ENCODE results near the gene ADD1.
"Not testable (repeated sequence)": the region's sequence is repeated elsewhere in the genome, so short reads cannot be mapped to it uniquely, and the experiment has no call there.

Gene ADD1

DNA sequence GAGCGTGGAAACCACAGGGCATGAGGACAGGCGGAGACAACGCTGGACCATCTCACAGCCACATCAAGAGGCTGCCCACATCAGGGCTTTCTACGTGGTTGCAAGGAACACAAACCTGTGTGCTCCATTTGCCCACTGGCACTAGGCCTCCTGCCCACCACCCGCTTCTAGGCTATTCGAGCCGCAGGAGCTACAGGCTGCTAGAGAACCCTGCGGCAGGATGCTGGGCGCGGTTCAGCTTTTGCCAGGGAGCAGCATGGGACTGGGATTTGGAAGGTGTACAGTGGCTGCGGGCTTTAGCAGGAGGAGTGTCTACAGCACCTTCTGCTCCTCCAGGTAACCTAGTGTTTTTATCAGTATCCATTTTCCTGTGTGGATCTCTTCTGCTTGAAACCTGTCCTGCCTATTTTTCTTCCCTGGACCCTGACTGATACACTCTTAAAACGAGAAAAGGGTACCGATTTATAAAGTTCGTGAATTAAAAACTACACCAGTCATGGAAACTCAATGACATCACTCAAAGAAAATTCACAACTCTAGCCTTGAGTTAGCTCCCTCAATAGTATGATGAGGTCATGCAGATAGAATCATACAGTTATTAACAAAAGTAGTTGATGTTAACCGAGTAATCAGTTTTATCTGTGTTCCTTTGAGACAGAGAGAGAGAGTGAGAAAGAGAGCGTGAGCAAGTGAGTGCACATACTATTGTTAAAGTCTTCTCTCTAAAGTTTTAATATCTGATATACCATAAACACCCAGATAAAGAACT, 106.8 kb downstream of the ADD1 start:
- DNase-seq = no peak

DNA sequence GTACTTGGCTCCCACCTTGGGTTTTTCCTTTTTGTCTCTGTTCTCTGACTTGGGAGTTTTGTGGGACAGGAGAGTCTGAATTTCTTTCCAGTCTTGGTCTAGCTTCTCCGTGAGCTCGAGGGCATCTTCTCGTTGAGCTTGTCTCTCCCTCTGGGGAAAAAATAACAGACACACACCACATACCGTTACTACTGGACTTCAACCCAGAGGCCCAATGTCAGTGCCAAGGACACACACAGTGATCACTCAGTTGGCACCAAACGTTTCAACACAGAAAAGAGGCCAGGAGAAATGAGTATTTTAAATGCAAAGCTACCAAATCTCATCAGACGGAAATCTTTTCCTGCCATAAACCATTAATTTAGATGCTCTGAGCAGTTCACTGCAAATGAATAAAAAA, 109.9 kb downstream of the ADD1 start:
- no peak for DNase-seq

GRCh38 chr4:2954358-2955185, 110.9 kb downstream of the ADD1 start:
- DNase-seq = no peak

DNA sequence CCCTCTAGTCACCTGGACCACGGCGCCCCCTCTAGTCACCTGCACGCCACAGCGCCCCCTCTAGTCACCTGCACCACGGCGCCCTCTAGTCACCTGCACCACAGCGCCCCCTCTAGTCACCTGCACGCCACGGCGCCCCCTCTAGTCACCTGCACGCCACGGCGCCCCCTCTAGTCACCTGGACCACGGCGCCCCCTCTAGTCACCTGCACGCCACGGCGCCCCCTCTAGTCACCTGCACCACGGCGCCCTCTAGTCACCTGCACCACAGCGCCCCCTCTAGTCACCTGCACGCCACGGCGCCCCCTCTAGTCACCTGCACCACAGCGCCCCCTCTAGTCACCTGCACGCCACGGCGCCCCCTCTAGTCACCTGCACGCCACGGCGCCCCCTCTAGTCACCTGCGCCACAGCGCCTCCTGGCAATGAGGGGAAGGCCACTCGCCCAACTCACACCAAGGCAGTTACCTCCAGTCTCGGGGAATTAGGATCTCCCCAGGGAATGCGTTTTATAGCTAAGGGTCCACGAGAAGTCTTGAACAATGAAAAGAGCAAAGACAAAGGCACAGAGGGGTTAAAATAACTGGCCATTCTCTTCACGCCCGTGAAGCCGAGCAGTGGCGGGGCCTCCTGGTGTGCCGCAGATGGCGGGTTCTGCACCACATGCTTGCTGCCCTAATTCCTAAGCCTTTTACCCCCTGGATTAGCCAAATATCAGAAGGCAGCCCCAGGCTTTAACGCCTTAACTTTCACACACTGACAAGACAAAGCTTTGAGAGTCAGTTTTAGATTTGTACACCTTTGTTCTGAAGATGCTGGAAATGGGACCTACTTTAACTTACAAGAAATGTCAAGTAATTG, 111.8 kb downstream of the ADD1 start:
- not testable (repeated sequence) for DNase-seq

DNA sequence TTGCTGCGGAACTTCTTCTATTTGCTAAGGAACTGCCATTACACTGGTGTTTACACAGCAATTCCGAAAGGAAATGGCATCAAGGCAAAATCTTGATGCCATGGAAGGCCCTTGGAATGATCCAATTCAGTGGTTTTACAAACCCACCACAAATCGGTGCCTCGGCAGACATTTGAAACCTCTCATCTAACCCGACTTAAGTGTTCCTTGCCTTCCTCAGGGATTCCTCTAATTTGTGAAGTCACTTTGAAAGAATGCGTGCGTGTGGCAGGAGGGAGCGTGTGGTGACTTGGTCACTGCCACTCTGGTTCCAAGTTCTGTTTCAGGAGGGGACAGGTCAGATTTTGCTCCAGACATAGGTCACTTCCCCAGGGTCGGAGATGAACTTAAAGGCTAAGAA, 114.8 kb downstream of the ADD1 start:
- no peak for DNase-seq

GRCh38 chr4:2960450-2960849, 116.8 kb downstream of the ADD1 start:
- not testable (repeated sequence) for DNase-seq

DNA sequence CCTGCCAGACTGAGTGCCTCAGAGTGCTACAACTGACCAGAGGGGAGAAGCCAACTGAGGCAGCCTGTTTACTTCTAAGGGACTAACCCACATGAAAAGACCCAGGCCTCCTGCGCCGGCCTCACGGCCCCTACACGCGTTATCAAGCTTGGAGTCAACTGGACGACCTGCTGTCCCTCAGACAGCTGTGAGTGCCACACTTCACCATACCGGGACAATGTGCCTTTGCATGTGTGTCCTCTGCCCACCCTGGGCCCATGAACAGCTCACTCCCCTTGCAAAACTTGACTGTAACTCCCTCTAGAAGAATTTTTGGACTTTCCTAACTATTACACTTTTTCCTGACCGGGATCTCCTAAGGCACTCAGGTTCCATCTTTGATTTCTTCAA, 117.8 kb downstream of the ADD1 start:
- DNase-seq = peak; percentile 33

DNA sequence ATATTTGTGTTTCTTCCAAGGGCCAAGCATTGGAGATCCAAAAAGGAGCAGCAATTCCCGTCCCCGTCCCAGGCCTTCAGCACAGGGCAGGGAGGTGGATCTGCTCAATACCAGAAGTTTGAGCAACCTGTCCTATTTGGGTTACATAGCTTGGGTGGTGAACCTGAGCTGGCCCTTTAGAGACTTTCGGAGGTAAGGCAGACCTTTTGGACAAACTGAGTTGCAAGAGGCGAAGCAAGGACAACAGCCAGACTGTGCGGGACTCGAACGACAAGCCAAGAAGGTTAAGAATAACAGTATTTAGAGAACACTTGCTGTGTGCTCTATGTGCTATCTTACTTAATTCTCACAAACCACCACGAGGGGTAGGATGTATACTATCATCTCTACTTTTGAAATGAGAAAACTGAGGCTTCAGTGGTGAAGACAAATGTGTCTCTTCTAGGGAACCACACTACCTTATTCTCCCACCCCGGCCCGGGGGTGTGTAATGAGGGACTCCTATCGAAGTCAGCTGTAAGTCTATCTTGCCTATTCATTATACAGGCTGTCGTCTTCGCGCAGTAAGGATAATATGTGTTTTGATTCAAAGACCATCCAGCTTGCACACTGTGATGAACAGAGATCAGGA, 118.3 kb downstream of the ADD1 start:
- no peak for DNase-seq

DNA sequence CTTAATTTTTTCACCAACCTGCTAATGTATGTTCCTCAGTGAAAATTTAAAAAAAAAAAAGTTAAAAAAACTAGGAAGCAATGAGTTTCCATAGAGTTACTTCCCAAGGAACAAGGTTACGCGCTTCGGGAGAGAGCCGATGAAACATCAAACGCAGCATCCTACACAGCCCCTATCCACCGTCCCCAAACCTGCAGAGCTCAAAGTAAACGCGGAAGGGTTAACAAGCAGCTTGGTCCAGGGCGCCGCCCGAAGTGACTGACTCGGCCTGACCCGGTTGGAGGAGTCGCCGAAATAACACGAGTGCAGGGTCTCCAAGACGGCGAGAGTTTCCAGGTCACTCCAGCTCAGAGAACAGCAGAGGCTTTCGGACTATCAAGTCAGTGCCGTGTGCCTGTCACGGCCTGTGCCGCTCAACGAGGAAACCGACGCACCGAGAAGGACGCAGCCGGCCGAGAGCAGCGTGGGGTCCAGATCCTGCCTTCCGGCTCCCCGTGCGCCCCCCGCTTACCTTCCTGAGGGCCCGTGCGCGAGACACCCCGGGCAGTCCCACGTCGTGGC, 119.0 kb downstream of the ADD1 start:
- no peak for DNase-seq

DNA sequence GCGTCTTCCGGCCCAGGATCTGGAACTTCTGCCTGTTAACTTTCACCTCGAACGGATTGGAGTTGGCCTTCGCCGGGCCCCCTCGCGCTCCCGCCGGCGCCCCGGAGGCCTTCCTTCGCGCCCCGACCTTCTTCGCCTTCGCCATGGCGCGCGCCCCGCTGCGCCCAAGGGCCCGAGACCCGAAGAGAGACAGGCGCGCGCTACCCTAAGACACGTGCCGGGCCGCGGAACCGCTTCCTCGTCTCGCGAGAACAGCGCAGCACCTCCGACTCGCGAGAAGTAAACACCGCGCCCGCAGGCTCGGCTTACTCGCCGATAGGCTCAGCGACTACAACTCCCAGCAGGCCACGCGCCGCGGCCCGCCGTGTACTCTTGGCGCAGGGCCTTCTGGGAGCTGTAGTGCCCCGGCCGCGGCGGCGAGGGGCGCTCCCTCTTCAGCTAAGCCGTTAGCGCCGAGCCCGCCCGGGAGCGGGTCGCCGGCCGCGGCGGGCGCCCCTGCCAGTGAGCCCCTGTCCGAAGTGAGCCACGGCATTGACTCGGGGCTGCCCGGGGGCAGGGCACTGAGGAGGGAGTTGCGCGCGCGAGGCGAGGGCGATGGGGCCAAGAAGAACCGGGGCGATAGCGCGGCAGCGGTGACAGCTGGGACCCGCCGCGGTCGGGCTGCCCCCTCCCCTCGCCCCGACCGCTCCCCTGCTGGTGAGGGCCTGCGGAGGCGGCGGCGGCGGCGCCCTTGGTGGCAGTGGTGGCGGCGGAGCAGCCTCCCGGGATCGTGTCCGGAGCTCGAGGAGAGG, 119.7 kb downstream of the ADD1 start, which contains the start of the genes GRK4 and NOP14:
Gene GRK4 (plus strand): TSS at position 397 of the 791 bp plus-strand sequence. CDS start 500 bp downstream, outside the sequence.
Gene NOP14 (minus strand): TSS at position 232 of the 791 bp plus-strand sequence. CDS start 87 bp downstream, at position 145.
- peak; percentile 98 for DNase-seq

DNA sequence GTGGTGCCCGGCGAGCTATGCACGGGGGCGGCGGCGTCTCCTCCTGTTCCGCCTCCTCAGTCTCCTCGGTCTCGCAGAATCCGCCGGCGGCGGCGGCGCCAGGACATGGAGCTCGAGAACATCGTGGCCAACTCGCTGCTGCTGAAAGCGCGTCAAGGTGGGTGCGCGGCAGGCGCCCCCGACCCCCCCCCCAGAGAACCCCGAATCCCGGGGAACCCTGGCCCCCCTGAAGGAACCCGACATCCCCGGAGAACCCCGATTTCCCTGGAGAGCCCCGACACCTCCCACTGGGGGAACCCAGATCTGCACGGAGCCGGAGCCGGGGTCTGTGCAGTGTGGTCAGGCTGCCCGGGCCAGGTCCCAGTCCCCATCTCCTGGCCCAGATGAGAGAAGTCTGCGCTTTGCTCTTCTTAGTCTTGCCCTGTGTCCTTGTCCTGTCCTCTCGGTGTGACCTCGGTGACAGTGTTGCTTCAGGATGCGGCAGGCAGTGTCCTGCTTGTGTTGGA, 120.4 kb downstream of the ADD1 start:
- DNase-seq = peak; percentile 40

- DNase-seq = no peak
Observed at GRCh38 chr4:2964706-2965258, 121.1 kb downstream of the ADD1 start.

DNA sequence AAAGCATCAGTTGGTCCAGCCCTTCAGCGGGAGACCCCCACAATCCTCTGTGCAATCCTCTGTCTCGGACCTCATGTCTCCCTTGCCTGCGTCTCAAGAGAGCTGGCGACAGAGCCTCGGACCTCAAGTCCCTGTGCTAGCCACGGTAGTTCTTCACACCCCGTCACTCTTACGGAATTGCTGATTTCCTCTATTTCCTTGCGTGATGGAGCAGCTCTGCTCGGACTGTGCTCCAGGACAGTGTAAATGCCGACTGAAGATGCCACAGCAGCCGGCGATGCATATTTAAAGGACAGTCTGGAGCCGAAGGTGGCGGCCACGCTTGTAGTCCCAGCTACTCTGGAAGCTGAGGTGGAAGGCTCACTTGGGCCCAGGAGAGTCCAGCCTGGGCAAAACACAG, 121.6 kb downstream of the ADD1 start:
- no peak for DNase-seq

- no peak for DNase-seq
Observed at GRCh38 chr4:2968381-2968780, 124.7 kb downstream of the ADD1 start.

DNA sequence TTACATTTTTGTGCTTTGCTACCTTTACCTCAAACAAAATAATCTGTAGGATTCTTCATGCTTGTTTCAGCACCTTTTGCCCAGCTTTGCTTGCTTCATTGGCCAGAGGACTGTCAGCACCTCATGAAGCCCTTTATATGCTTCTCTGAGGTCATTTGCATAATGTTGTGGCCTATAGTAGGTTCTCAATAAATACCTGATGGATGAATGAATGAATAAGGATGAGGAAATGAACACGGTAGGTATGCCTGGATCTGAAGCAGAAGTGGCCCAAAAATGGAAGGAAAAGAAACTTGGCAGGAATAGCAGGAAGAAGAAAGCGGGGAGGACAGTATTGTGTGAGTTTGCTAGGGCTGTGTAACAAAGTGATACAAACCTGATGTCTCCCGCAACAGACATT, 127.6 kb downstream of the ADD1 start:
- DNase-seq = no peak

DNA sequence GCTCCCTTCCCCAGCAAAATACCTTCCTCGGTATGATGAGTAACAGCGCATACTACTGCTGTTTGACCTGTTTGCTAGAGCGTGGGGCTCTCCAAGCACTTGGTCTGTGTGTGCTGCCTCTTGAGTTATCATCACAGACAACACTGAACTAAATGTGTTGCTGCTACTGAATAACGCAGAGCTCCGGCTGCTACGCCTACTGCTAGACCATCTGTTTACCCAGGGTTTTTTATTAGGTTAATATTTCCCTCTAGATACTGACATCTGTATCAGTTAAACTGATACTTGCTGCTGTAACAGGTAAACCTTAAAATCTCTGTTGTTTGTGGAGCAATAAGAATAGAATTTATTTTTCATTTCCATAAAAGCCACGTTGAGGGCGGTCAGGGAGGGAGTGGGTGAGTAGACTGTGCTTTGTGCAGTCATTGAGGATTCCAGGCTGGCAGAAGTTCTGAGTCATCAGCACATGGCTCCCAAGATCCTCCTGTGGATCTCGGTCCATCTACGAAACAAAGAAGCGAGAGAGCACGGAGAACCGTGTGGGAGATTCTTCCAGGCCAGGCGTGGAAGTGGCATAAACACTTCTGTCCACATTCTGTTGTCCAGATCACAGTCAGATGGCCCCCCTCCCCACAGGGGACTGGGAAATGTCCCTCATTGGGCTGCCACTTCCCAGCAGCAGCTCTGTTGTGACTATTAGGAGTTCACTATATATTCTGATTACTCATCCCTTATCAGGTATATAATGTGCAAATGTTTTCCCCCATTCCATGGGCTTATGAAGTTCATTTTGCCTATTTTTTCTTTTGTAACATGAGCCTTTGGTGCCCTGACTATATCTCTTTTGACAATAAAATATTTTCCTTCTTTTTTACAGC, 133.8 kb downstream of the ADD1 start:
- no peak for DNase-seq
